ENCODE data around the gene DYNLT2B. TPM values are rescaled to one million over a fixed set of nuclear protein-coding genes. Genes with fewer than 3 reads are reported as not detected.

DYNLT2B gene
- total RNA-seq, 1 donor, result 6.9 TPM

- DNase-seq (ENCODE audit: low read depth), result no peak
- TF ChIP-seq CTCF (IDR thresholded peaks at IDR 0.05; ENCODE audit: insufficient read depth, low read depth, low read length), result no peak
Observed at GRCh38 chr3:196340466-196340865, 22.4 kb upstream of the DYNLT2B start.

GRCh38 chr3:196339493-196340254 lies 21.6 kb upstream of the DYNLT2B start:
- H3K4me3 ChIP-seq (ENCODE audit: low read depth, low read length), result no peak overlapping the region
- TF ChIP-seq CTCF (IDR thresholded peaks at IDR 0.05; ENCODE audit: insufficient read depth, low read depth, low read length), result no peak
- peak; percentile 71 for DNase-seq (ENCODE audit: low read depth)

More at GRCh38 chr3:196340466-196340865, 22.4 kb upstream of the DYNLT2B start:
- no peak overlapping the region for H3K4me3 ChIP-seq (ENCODE audit: low read depth, low read length)

GRCh38 chr3:196339044-196339443 lies 21.0 kb upstream of the DYNLT2B start:
- DNase-seq (ENCODE audit: low read depth), result no peak
- TF ChIP-seq CTCF (IDR thresholded peaks at IDR 0.05; ENCODE audit: insufficient read depth, low read depth, low read length), result no peak
- no peak overlapping the region for H3K4me3 ChIP-seq (ENCODE audit: low read depth, low read length)

GRCh38 chr3:196336319-196337145 lies 18.5 kb upstream of the DYNLT2B start:
- no peak overlapping the region for H3K4me3 ChIP-seq (ENCODE audit: low read depth, low read length)
- no peak for TF ChIP-seq CTCF (IDR thresholded peaks at IDR 0.05; ENCODE audit: insufficient read depth, low read depth, low read length)
- DNase-seq (ENCODE audit: low read depth), result no peak

GRCh38 chr3:196335503-196335948 lies 17.5 kb upstream of the DYNLT2B start:
- DNase-seq (ENCODE audit: low read depth), result no peak
- no peak for TF ChIP-seq CTCF (IDR thresholded peaks at IDR 0.05; ENCODE audit: insufficient read depth, low read depth, low read length)
- no peak overlapping the region for H3K4me3 ChIP-seq (ENCODE audit: low read depth, low read length)

GRCh38 chr3:196334982-196335381 lies 16.9 kb upstream of the DYNLT2B start:
- no peak for TF ChIP-seq CTCF (IDR thresholded peaks at IDR 0.05; ENCODE audit: insufficient read depth, low read depth, low read length)
- H3K4me3 ChIP-seq (ENCODE audit: low read depth, low read length), result no peak overlapping the region
- DNase-seq (ENCODE audit: low read depth), result no peak

Data from fibroblast of villous mesenchyme (primary cell).